Stimulated activated CD4-positive, alpha-beta T cell treated with anti-CD3 and anti-CD28 coated beads, Interleukin-15, amount 100 ng/mL, for 24 hours (primary cell): ENCODE data around the gene ARHGEF16.

Experiments used
- DNase-seq: peaks from one replicate; pipeline ENCODE4 v3.0.0-alpha.2; 2020

Gene ARHGEF16

GRCh38 chr1:3521426-3521825, 67.0 kb downstream of the ARHGEF16 start:
- no peak for DNase-seq

DNA sequence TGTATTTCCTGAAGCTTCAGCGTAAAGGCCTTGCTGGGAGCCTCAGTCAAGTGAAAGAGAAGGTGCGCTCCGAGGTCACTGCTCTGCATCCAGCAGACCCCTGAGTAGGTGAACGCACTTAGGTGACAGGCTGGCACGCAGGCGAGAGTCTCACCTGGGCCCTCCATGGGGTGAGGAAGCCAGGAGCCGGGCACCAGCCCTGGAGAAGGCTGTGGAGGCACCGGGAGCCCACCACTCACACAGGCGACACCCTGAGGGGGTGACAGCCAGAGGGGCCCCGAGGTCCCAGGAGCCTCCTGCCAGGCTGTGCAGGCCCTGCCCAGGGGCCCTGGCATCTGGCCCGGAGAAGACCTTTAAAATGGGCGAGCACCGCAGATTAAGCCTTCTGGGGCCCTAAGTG, 67.6 kb downstream of the ARHGEF16 start:
- DNase-seq: no peak

- DNase-seq: no peak
Observed at GRCh38 chr1:3522564-3523265, 68.2 kb downstream of the ARHGEF16 start.

DNA sequence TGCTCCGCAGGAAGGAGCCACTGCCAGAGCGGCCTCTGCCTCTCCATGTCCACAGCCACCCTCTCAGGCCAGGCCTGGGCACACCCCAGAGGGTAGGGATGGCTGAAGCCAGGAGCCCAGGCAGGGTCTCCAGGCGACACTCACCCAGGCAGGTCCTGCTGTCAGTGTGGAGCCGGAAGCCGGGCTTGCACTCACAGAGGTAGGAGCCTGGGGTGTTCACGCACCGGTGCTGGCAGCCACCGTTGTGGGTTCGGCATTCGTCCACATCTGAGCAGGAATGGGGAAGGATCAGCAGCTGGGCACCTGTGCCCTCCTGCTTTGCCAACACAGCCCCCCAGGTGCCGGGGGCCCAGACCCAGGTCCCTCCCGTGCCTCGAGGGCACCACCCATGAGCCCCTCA, 69.5 kb downstream of the ARHGEF16 start:
- no peak for DNase-seq

DNA sequence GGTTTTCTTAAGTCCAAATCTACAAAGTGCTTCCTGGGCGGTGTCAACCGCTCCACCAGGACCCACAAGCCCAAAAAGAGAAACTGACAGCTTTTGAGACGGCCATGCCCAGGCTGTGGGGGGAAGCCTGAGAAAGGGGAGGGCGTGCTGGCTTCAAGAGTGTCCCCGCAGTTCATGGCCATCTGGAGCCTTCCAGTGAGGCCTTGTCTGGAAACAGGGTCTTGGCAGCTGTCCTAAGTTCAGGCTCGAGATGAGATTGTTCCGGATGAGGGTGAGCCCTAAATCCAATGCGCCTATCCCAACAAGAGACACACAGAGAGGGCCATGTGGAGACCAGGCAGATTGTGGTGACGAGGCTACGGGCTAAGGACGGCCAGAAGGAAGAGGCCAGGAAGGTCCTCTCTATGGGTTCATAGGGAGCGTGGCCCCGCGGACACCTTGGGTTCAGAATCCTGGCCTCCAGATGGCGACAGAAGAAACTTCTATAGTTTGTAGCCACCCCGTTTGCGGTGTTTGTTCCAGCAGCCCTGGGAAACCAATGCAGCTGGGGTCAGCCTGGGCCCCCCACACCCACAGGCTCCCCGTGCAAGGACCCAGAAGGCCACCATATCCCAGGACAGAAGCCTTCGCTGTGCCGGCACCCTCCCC, 70.2 kb downstream of the ARHGEF16 start:
- DNase-seq: no peak

- no peak for DNase-seq
Observed at GRCh38 chr1:3525551-3526482, 71.4 kb downstream of the ARHGEF16 start.

- DNase-seq: no peak
Observed at GRCh38 chr1:3527774-3528173, 73.3 kb downstream of the ARHGEF16 start.

GRCh38 chr1:3529099-3529729, 74.7 kb downstream of the ARHGEF16 start:
- no peak for DNase-seq

- DNase-seq: peak; percentile 15
Observed at GRCh38 chr1:3530086-3530925, 75.8 kb downstream of the ARHGEF16 start.
